DND-41 (cell line): ENCODE measurements around the gene TSPAN12.

Experiments used
- CTCF ChIP-seq: IDR thresholded peaks from 2 replicates; pipeline ENCODE4 v1.5.1; 2012; ENCODE audit warnings: borderline replicate concordance, low read length, moderate library complexity, mild to moderate bottlenecking; ENCODE audit not compliant: poor library complexity, severe bottlenecking; ENCODE audit errors: extremely low read depth
- EZH2 ChIP-seq: IDR thresholded peaks from 3 replicates; pipeline ENCODE4 v1.6.1; 2012; ENCODE audit warnings: borderline replicate concordance, low read depth, mild to moderate bottlenecking, moderate library complexity, low read length, inconsistent platforms; ENCODE audit not compliant: severe bottlenecking

GRCh38 chr7:120825576-120825975 lies 32.4 kb downstream of the TSPAN12 start:
- TF ChIP-seq CTCF, result no peak
- no peak for TF ChIP-seq EZH2
